ENCODE data around the gene EML1.
A peak's percentile ranks its signal among the peaks of the same experiment; 100 is the strongest.
"Not testable (repeated sequence)": the region's sequence is repeated elsewhere in the genome, so short reads cannot be mapped to it uniquely, and the experiment has no call there.

Gene EML1

DNA sequence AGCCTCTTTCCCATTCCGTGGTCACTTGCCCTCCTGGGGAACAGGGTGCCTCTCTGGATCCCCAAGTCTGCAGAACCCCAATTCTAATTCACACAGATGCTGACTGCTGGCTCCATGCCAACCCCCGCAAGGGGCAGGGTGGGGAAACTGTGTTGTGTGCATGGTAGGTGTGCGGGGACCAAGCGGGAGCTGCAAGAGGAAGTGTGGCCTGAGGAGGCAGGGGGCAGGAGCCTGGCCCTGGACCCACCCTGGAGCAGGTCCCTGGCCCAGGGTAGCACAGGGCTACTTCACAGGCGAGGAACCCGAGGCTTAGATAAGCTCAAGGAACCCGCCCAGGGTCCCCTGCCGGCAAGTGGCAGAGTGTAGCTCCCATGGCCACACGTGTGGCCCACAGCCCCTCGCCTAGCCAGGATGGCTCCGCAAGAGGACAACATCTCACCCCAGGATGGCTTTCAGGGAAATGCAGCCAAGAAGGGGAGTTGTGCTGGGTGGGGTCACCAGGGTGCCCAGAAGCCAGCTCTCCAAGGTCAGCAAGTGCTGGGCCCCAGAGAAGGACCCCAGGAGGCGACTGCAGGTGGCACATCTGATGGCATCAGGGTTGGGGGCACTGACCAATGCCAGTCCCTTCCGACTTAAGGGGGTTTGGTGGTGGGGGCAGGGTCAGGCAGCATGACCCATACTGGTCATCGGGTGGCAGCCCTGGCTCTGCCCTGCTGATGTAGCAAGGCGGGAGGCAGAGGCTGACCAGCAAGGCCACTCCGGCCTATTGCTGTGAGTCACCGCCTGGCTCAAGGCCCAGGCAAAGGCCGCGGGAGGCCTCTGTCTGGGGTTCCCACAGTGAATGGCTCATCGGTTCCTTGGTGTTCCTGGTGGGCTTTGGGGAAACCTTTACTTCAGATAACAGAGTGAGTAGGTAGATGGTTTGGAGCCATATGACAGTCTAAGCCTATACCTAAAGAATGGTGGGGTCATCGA lies 37.3 kb upstream of the EML1 start:
- ATAC-seq (no peak), DNase-seq (no peak)

- DNase-seq (no peak), ATAC-seq (no peak)
These were observed 36.4 kb upstream of the EML1 start for GRCh38 chr14:99756796-99757195.

DNA sequence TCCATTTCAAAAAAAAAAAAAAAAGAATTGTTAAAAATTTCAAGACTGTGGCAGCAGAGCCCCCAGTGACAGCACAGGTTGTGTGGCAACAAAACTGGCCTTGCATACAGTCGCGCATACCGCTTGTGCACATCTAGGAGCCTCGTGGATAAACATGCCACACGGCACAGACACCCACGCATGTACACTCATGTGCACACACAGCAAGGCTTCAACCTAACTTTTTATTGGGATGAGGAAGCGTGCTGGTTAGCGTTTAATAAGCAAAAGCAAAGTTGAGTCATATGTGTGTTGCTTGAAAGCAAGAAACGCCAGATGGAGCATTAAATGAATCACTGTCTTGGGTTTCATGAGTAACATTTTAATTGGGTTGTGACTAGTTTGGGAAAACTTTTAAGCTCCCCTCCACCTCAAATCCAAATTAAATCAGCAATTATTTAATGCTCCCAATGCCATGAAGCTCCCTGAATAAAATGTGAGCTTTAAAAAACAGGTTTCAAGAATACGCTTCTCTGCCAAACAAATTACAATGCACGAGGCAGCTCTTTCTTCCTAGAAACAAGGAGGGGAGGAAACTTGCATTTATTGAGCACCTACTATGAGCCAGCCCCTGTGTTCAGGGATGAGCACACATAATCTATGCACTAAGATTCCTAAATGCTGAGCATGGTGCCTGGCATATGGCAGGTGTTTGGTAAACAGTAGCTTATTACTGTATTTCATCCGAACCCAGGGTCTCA lies 35.7 kb upstream of the EML1 start:
- no peak for DNase-seq
- no peak for ATAC-seq

DNA sequence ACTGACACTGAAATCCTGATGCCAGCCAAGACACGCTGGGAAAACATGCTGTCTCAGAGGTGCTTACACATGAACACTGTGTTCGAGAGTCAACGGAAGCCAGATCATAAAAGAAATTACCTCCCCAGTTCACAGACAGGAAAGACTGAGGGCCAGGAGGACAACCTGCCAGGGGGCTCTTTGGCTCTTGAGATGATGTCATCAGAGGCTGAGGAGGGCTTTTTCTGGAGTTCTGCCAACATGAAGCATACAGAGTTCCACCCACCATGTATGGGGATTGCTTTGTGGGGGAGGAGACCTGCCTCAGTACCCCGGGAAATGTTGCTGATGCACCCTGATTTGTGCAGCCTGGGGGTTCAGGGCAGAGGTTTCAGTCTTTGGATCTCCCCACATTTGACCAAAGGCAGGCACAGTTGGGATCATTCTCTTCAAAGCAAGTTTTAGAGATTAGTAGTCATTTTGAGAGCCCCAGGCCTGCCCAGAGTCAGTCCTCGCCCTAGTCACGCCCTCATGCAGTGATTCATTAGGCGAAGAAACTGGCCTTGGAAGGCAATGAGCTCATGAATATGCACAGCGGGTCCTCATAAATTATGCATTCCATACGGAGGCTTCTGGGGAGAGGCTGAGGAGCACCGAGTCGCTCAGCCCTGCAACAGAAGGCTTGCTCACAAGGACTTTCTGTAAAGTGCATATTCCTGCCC lies 34.9 kb upstream of the EML1 start:
- no peak for DNase-seq

GRCh38 chr14:99758872-99759545 lies 34.2 kb upstream of the EML1 start:
- no peak for ATAC-seq
- DNase-seq, result no peak

More for the DNA sequence above, 34.9 kb upstream of the EML1 start:
- ATAC-seq, result peak; percentile 47

- DNase-seq, result no peak
- no peak for ATAC-seq
These were observed 33.7 kb upstream of the EML1 start for GRCh38 chr14:99759546-99759925.

- no peak for ATAC-seq
- DNase-seq, result no peak
These were observed 32.4 kb upstream of the EML1 start for GRCh38 chr14:99760817-99761216.

DNA sequence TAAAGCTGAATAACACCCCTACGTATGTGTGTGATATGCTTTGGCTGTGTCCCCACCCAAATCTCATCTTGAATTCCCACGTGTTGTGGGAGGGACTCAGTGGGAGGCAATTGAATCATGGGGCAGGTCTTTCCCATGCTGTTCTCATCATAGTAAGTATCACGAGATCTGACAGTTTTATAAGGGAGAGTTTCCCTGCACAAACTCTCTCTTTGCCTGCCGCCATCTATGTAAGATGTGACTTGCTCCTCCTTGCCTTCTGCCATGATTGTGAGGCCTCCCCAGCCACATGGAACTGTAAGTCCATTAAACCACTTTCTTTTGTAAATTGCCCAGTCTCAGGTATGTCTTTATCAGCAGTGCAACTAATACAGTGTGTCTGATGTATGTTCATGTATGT lies 30.3 kb upstream of the EML1 start:
- ATAC-seq, DNase-seq: not testable (repeated sequence)

GRCh38 chr14:99763527-99764221 lies 29.5 kb upstream of the EML1 start:
- ATAC-seq (no peak), DNase-seq (no peak)

GRCh38 chr14:99764222-99764706 lies 28.9 kb upstream of the EML1 start:
- ATAC-seq, result no peak

DNA sequence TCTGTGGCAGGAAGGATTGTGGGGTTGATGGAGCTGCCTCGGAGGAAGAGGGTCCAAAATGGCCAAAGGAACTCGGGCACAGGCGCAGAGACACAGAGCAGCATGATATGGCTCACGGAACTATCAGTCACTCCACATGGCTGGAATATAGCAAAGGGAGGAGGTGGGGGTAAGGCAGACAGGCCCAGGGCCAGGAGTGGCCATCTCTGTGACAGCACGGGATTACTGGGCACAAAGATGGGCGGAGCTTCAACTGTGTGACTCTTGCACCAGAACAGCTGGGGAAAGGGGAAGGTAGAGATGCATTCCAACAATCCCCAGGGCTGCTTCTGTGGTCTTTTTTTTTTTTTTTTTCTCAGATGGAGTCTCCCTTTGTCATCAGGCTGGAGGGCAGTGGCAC lies 24.8 kb upstream of the EML1 start:
- ATAC-seq (no peak), DNase-seq (no peak)

More at GRCh38 chr14:99764222-99764706, 28.9 kb upstream of the EML1 start:
- no peak for DNase-seq

DNA sequence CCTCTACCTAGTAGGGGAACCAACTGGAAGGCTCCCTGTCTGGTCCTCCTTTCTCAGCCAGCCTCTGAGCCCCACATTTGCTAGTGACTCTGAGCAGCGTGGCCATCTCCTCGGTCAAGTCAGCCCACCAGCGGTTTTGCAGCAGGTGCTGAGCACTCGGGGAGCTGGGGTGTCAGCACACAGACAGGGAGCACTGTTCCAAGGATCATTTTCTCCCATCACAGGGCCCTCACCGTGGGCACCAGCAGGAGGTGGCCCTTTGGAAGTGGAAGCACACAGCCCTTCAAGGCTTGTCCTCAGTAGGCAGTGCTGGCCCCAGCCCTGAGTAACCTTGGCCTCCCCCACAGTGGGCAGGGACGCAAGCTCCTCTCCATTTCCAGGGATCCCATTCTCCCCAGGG lies 24.1 kb upstream of the EML1 start:
- ATAC-seq, result no peak
- no peak for DNase-seq

GRCh38 chr14:99769799-99770198 lies 23.4 kb upstream of the EML1 start:
- no peak for ATAC-seq
- no peak for DNase-seq

DNA sequence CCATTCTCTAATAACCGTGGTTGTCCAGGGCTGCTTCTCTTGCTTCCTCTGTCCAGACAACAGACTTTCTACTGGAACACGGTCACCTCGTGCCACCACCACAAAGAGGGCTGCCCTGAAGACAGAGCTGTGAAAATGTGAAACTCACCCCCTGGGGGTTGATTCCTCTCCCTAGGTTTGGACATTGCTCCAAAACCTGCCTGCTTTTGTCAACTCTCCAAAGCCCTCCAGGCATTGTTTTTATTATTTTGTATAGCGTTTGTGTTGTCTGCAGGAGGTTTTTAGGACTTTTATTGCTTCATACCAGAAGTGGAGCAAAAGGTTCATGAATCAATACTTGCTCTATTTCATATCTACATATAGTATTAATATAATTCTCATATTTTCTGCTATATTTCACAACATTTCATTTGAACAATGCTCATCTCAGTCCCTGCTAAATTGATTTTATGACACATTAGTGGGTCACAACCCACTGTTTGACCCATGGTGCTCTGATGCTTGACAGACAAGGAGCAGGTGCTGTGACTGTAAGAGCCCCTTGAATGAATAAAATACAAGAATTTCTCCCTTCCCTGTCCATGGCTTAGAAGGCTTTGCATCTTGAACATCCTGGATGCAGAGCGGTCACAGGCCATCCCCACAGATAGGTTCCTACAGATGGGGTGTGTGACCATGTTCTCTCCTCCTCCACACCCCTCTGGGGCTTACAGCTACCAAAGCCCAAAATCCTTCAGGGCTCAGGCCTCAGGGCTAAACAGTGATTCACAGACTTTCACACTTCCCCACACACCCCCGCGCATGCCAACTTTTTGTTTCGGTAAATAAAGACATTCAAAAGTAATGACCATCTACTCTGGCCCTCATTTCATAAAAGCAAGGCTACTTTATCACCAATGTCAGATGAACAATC lies 20.6 kb upstream of the EML1 start:
- DNase-seq, result no peak
- no peak for ATAC-seq

DNA sequence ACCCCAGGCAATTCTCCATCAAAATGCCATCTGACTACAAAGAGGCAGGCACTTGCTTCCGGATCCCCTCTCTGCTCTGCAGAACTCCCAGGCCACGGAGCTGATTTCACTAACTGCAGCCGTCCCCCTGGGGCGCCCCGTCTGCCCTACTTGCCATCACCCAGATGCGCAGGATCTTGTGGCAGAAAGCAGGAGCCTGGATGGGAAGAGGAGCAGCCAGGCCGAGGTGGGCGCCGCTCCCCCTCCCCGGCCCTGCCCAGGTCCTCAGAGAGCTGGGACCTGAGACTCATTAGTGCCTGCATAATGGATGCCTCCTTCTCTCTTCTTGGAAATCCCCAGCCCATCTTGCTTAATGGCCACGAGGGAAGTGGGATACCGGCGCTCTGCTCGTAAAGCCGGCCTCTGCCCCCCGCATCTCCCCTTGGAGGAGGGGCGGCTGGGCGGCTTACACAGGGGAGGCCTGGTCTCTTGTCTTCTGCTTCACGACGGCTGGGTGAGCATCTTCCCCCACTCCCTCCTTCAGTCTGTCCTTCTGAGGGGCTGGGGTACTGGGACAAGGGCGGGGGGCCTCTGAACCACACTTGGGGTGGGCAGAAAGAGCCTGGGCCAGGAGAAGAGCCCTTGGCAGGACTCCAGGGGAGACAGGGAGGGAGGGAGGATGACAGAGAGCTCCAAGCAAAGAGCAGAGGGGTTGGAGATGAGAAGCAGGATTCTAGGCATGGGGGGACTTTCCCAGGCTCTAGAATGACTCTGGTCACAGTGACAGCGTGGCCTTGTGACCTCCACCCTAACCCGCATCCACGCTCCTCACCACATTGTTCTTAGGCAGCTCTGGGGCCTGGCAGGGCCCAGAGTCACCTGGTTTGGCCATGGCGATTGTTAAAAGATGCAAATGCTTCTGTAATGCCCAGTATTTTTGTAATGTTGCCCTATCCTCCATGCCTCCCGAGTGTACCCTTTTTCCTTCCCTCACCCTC lies 19.4 kb upstream of the EML1 start:
- DNase-seq (peak; percentile 11), ATAC-seq (peak; percentile 70)

- ATAC-seq (peak; percentile 62), DNase-seq (no peak)
These were observed 18.5 kb upstream of the EML1 start for GRCh38 chr14:99774556-99775307.

DNA sequence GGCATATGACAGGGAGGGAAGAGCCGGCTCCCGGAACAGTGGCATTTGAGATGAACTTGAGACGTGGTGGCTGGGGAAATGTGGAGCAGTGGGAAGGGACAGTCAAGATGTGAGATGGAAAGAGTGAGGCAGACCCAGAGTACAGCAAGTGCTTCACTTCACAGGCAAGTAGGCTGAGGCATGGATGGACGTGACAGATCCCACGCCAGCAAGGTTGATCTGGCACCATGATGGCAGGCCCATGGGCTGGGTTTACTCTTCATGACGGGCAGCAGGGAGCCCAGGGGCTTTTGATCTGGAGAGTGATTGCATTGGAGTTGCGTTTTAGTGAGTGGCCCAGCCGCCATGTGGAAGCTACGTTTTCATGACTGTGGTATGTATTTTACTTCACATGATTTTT lies 17.9 kb upstream of the EML1 start:
- no peak for ATAC-seq
- DNase-seq, result no peak

DNA sequence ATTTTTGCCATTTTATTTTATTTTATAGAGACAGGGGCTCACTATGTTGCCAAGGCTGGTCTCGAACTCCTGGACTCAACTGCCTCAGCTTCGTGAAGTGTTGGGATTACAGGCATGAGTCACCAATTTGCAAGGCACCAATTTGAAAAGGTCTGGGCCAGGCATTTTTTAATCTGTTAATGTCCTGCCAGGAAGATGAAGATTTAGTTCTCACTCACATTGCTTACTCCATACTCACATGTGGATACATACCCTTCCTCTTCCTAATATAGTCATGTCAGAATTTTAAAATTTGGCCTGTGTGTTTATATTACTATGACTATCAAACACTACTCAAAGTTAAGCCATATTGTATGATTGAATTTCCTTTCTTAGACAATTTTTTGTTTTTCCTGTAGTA lies 15.3 kb upstream of the EML1 start:
- ATAC-seq (no peak), DNase-seq (no peak)

All from stimulated activated naive CD8-positive, alpha-beta T cell treated with anti-CD3 and anti-CD28 coated beads, Interleukin-15, Interleukin-2, amounts not matched to agents 100 U/mL and 50 U/mL, for 24 hours (primary cell).